Measurements from ENCODE around the gene MTG1.
"Not testable (repeated sequence)": the region's sequence is repeated elsewhere in the genome, so short reads cannot be mapped to it uniquely, and the experiment has no call there.

DNA sequence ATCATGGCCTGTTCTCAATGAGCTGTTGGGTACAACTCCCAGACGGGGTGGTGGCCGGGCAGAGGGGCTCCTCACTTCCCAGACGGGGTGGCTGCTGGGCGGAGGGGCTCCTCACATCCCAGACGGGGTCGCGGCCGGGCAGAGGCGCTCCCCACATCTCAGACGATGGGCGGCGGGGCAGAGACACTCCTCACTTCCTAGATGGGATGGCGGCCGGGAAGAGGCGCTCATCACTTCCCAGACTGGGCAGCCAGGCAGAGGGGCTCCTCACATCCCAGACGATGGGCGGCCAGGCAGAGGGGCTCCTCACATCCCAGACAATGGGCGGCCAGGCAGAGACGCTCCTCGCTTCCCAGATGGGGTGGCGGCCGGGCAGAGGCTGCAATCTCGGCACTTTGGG is 20.4 kb downstream of the MTG1 start:
- TF ChIP-seq CTCF (conservative IDR thresholded peaks at IDR 0.05; ENCODE audit: low read depth, low read length); EZH2 (IDR thresholded peaks at IDR 0.05; ENCODE audit: borderline replicate concordance, low read depth, low read length, poor library complexity, severe bottlenecking): not testable (repeated sequence)
